Spleen (tissue), 11 donors: ENCODE results near the gene PPP1R26. TPM values are rescaled to one million over a fixed set of nuclear protein-coding genes. Genes with fewer than 3 reads are reported as not detected.

ENCODE experiments used
- DNase-seq: peaks from one replicate; pipeline ENCODE4 v3.0.0-alpha.2; 2020
- H3K27ac ChIP-seq, 8 donors: fragments of 200-600 bp; sonication (generic) in 7 of 8; 1 replicate in 4 of 8; 2 replicates in 4 of 8; pipeline versions ENCODE4 v1.5.0 to v1.8.0; 2016 to 2021; ENCODE audit warnings: inconsistent platforms in 4 of 8, mild to moderate bottlenecking in 4 of 8, moderate library complexity in 1 of 8
- H3K27me3 ChIP-seq, 7 donors: fragments of 200-600 bp; sonication (generic) in 6 of 7; replicated peaks in 1 of 7; 1 replicate in 4 of 7; 2 replicates in 3 of 7; pipeline versions ENCODE4 v1.5.0 to v1.8.0; 2016 to 2021; ENCODE audit warnings: inconsistent platforms in 3 of 7, mild to moderate bottlenecking in 1 of 7
- H3K36me3 ChIP-seq, 6 donors: fragments of 200-600 bp; sonication (generic) in 5 of 6; 1 replicate in 4 of 6; 2 replicates in 2 of 6; pipeline versions ENCODE4 v1.5.0 to v1.8.0; 2016 to 2021; ENCODE audit warnings: inconsistent platforms in 2 of 6
- H3K4me1 ChIP-seq, 6 donors: fragments of 200-600 bp; sonication (generic) in 5 of 6; 1 replicate in 3 of 6; 2 replicates in 3 of 6; pipeline versions ENCODE4 v1.5.0 to v1.8.0; 2016 to 2021; ENCODE audit warnings: inconsistent platforms in 3 of 6
- H3K4me3 ChIP-seq, 8 donors: fragments of 200-600 bp; sonication (generic) in 7 of 8; 1 replicate in 4 of 8; 2 replicates in 4 of 8; pipeline versions ENCODE4 v1.5.0 to v1.8.0; 2016 to 2021; ENCODE audit warnings: inconsistent platforms in 4 of 8, mild to moderate bottlenecking in 4 of 8, moderate library complexity in 2 of 8
- H3K9me3 ChIP-seq, 8 donors: fragments of 200-600 bp; sonication (generic) in 7 of 8; 1 replicate in 4 of 8; 2 replicates in 4 of 8; pipeline versions ENCODE4 v1.5.0 to v1.8.0; 2016 to 2021; ENCODE audit warnings: inconsistent platforms in 4 of 8
- POLR2A ChIP-seq, 3 donors: fragments of 450-650 bp; IDR thresholded peaks; one replicate each; pipeline ENCODE4 v1.5.1; 2017; ENCODE audit warnings: antibody characterized with exemption in 3 of 3, mild to moderate bottlenecking in 1 of 3
- POLR2AphosphoS5 ChIP-seq, 3 donors: sonication (generic); formaldehyde crosslinking; IDR thresholded peaks; one replicate each; pipeline ENCODE4 v1.5.1; 2017; ENCODE audit warnings: antibody characterized with exemption in 3 of 3
- WGBS, 5 donors: extraction: QIAGEN DNeasy Blood & Tissue Kit in 3 of 5; methylation state at CpG; one replicate each; pipeline versions ENCODE4 v1.1.5 to v1.1.7; 2013 to 2018; 5-methylcytosine and 5-hydroxymethylcytosine counted together
- intact Hi-C: fragments of 100-400 bp; cut with DNase I; formaldehyde crosslinking; loops from one replicate; pipeline ENCODE4 v1.15.0; 2023; ENCODE audit warnings: low total_unique reads
- polyA plus RNA-seq, 3 donors: library from polyadenylated mRNA; stranded (reverse); fragments of 200-250 nt; gene quantifications; one replicate each; pipeline ENCODE4 v1.2.1, GENCODE V29; 2013
- total RNA-seq, 7 donors: library from RNA; depleted of rRNA in 3 of 7; stranded (reverse); fragments of >200 nt in 3 of 7; fragmentation: NEBNext Ultra II Directional in 4 of 7; extraction: Animal tissue kit (Norgen Biotek cat#: 25700) in 4 of 7; gene quantifications; one replicate each; pipeline versions ENCODE4 v1.1.0 to v1.2.1, GENCODE V29; 2016 to 2021
- TF ChIP-seq, protein P1 (sequence below), 11 experiments: fragments of 200-600 bp in 7 of 11; fragments of 450-650 bp in 4 of 11; sonication (generic) in 4 of 11; IDR thresholded peaks in 8 of 11; conservative IDR thresholded peaks in 3 of 11; 1 replicate in 7 of 11; 2 replicates in 4 of 11; pipeline versions ENCODE4 v1.4.0 to v1.8.0; 2016 to 2021; ENCODE audit warnings: antibody characterized with exemption in 11 of 11, inconsistent platforms in 4 of 11, mild to moderate bottlenecking in 1 of 11
- donor health status: healthy with polysubstance abuse.
- donor health status: DM: no; HTN: no; CAD: no; lungs with moderate emphysema.
- donor health status: DM: no; HTN: no; CAD: no.
- donor health status: Bipolar disorder and iron deficiency.
- donor health status: healthy.
- donor health status: DM: no; HTN: no; CAD: no.
- donor health status: DM: yes; HTN: yes; CAD: no.

PPP1R26 gene
- total and polyA plus RNA-seq, 10 donors: 1.8 to 18.7 (median 9.3) TPM

DNA sequence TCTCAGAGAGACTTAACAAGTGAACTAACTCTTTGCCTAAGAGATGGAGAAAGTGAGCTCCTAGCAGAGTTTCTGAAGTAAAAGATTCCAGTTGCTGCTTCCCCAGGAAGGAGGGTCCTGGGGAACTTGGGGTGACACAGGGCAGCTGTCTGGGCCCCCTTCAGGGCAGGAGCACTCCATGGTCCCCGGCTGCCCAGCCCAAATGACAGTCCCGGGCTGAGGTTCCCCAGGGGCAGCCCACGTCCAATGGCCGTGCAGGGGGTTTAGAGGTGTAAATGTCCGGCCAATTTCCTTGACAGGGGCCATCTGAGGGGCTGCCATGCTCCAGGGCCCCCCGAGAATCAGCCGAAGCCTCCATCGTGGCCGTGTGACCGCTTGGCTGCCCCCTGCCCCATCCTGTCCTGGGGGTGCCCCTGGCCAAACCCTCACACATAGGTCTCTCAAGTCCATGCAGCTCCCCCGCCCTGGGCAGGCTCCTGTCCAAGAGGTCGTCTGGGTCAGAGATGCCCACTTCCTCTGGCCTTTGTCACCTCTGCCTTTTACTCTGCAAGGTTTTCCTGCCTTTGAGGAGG, 5.5 kb upstream of the PPP1R26 start:
- H3K27me3 ChIP-seq: peaks cover 0 to 45% (median 0%) of the 10 kb centered on the region in 7 donors
- H3K4me1 ChIP-seq: peaks cover 0 to 12% (median 8%) of the 10 kb centered on the region in 6 donors
- intact Hi-C loops: no loop called here
- 54 to 86% (median 80%) methylated on average over 10 to 12 of the region's 12 CpGs for WGBS, 5 donors
- no peaks in the 10 kb centered on the region for H3K9me3 ChIP-seq
- no peak for DNase-seq
- no peak overlapping the region for H3K27ac ChIP-seq
- H3K36me3 ChIP-seq: no peaks in the 10 kb centered on the region
- TF ChIP-seq, protein P1, sequence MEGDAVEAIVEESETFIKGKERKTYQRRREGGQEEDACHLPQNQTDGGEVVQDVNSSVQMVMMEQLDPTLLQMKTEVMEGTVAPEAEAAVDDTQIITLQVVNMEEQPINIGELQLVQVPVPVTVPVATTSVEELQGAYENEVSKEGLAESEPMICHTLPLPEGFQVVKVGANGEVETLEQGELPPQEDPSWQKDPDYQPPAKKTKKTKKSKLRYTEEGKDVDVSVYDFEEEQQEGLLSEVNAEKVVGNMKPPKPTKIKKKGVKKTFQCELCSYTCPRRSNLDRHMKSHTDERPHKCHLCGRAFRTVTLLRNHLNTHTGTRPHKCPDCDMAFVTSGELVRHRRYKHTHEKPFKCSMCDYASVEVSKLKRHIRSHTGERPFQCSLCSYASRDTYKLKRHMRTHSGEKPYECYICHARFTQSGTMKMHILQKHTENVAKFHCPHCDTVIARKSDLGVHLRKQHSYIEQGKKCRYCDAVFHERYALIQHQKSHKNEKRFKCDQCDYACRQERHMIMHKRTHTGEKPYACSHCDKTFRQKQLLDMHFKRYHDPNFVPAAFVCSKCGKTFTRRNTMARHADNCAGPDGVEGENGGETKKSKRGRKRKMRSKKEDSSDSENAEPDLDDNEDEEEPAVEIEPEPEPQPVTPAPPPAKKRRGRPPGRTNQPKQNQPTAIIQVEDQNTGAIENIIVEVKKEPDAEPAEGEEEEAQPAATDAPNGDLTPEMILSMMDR (IDR thresholded peaks at IDR 0.05 in 8 of 11, conservative IDR thresholded peaks at IDR 0.05 in 3 of 11): no peak
- no peak for TF ChIP-seq POLR2AphosphoS5 (IDR thresholded peaks at IDR 0.05)
- TF ChIP-seq POLR2A (IDR thresholded peaks at IDR 0.05): no peak
- no peak overlapping the region for H3K4me3 ChIP-seq

DNA sequence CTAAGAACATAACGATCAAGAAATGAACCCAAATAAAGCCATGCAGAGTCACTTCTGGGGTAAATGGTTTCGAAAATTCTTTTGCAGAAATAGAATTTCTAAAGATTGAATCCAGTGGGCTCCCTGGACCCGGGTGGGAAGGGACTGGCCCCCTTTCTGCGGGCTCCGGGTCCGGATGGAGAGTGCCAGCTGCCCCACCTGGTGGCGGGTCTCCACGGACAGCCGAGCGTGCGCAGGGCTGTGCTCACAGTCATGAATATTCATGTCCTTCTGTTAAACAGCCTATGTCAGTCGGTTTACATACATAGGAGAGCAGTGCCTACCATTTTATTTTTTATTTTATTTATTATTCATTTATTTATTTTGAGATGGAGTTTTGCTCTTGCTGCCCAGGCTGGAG, 4.7 kb upstream of the PPP1R26 start:
- Histone ChIP-seq H3K4me1 (peaks cover 0 to 12% (median 9%) of the 10 kb centered on the region in 6 donors), H3K36me3 (no peaks in the 10 kb centered on the region), H3K27me3 (peaks cover 0 to 40% (median 0%) of the 10 kb centered on the region in 7 donors), H3K4me3 (no peak overlapping the region), H3K9me3 (no peaks in the 10 kb centered on the region), H3K27ac (no peak overlapping the region)
- intact Hi-C loops: no loop called here
- WGBS, 5 donors: 15 to 22% (median 19%) methylated on average over 12 of the region's 12 CpGs
- no peak for DNase-seq
- no peak for TF ChIP-seq POLR2AphosphoS5 (IDR thresholded peaks at IDR 0.05)
- TF ChIP-seq, protein P1 (IDR thresholded peaks at IDR 0.05 in 8 of 11, conservative IDR thresholded peaks at IDR 0.05 in 3 of 11): peak in 5 of 11 experiments; percentile 4 to 51 (median 36)

DNA sequence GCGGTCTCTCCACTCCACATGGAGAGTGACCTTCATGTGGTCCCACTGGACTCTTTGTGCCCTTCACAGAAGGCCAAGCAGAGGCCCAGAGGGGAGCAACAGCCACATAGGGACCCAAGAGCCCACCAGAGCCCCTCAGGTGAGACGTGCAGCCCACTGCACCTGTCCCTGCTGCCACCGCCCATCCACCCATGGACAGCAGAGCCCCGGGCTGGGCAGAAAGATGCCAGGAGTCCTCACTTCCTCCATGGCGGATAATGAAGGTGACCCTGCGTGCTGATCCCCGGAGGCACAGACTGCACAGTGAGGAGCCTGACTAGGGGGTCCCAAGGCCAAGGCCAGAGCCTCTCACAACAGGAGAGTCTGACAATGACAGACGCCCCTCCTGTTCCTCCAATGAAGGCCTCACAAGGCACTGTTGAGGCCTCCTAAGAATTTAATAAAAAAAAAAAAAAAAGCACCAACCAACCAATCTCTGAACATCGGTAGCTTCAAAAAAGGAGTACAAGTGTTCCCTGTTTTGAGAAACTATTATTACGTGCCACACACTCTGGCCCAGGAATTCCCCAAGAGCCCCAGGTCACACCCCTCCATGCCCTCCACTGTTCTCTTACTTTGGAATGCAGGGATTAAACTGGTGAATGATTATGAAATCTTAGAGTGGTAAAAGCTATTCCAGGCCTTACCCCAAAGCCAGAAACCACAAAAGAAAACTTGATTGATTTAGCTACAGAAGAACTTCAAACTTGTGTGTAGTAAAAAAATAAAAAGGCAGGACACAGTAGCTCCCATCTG, 2.8 kb upstream of the PPP1R26 start:
- Histone ChIP-seq H3K9me3 (no peaks in the 10 kb centered on the region), H3K36me3 (no peaks in the 10 kb centered on the region), H3K4me1 (peaks cover 0 to 27% (median 21%) of the 10 kb centered on the region in 6 donors), H3K27me3 (peaks cover 0 to 48% (median 4%) of the 10 kb centered on the region in 7 donors), H3K27ac (no peak overlapping the region), H3K4me3 (no peak overlapping the region)
- intact Hi-C loops: no loop called here
- no peak for DNase-seq
- TF ChIP-seq, protein P1 (IDR thresholded peaks at IDR 0.05 in 8 of 11, conservative IDR thresholded peaks at IDR 0.05 in 3 of 11): no peak
- TF ChIP-seq POLR2AphosphoS5 (IDR thresholded peaks at IDR 0.05): no peak
- TF ChIP-seq POLR2A (IDR thresholded peaks at IDR 0.05): no peak
- 80 to 91% (median 86%) methylated on average over 7 to 10 of the region's 10 CpGs for WGBS, 5 donors

DNA sequence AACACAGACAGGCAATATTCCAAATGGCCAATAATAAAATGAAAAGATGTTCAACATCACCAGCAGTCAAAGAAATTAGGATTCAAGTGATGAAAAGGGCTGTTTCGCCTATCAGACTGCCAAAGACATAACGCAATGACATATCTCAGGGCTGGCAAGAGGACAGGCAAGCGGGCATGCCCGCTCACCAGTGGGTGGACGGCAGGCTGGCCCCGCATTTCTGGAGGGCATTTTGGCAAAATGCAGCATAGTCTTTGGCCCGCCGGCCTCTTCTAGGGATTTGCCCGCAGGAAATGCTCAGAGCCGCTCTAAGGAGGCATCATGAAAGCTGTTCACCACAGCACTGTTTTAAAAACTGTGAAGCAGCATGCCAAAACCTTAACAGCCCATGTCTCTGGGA, 1.4 kb upstream of the PPP1R26 start:
- intact Hi-C loops: no loop called here
- TF ChIP-seq, protein P1 (IDR thresholded peaks at IDR 0.05 in 8 of 11, conservative IDR thresholded peaks at IDR 0.05 in 3 of 11): no peak
- no peak for TF ChIP-seq POLR2A (IDR thresholded peaks at IDR 0.05)
- H3K36me3 ChIP-seq: peaks cover 0 to under 1% (median 0%) of the 10 kb centered on the region in 6 donors
- 79 to 94% (median 88%) methylated on average over 10 of the region's 10 CpGs for WGBS, 5 donors
- H3K4me1 ChIP-seq: peaks cover 0 to 32% (median 21%) of the 10 kb centered on the region in 6 donors
- peak overlapping the region in 2 of 8 donors; percentile 64 to 77 for H3K27ac ChIP-seq
- no peaks in the 10 kb centered on the region for H3K9me3 ChIP-seq
- H3K27me3 ChIP-seq: peaks cover 0 to 56% (median 4%) of the 10 kb centered on the region in 7 donors
- peak overlapping the region in 1 of 8 donors; percentile 64 for H3K4me3 ChIP-seq
- no peak for DNase-seq
